ENCODE measurements around the gene SAPCD2.

Gene SAPCD2

GRCh38 chr9:137107312-137107921, 37.1 kb upstream of the SAPCD2 start:
- in situ Hi-C loops (cut with MboI; ENCODE audit: low sequenced_read_pairs), result no loop called here

- in situ Hi-C loops (cut with MboI; ENCODE audit: low sequenced_read_pairs), result no loop called here
These were observed 36.4 kb upstream of the SAPCD2 start for GRCh38 chr9:137106662-137107250.

- in situ Hi-C loops (cut with MboI; ENCODE audit: low sequenced_read_pairs), result no loop called here
These were observed 35.7 kb upstream of the SAPCD2 start for GRCh38 chr9:137105814-137106661.

- in situ Hi-C loops (cut with MboI; ENCODE audit: low sequenced_read_pairs), result no loop called here
These were observed 33.0 kb upstream of the SAPCD2 start for GRCh38 chr9:137103206-137103999.

- in situ Hi-C loops (cut with MboI; ENCODE audit: low sequenced_read_pairs), result no loop called here
These were observed 28.9 kb upstream of the SAPCD2 start for GRCh38 chr9:137099231-137099630.

- in situ Hi-C loops (cut with MboI; ENCODE audit: low sequenced_read_pairs), result no loop called here
These were observed 27.6 kb upstream of the SAPCD2 start for GRCh38 chr9:137097761-137098462.

- in situ Hi-C loops (cut with MboI; ENCODE audit: low sequenced_read_pairs), result no loop called here
These were observed 26.6 kb upstream of the SAPCD2 start for GRCh38 chr9:137096785-137097546.

- in situ Hi-C loops (cut with MboI; ENCODE audit: low sequenced_read_pairs), result no loop called here
These were observed 25.5 kb upstream of the SAPCD2 start for GRCh38 chr9:137095664-137096517.

GRCh38 chr9:137089232-137089947, 19.0 kb upstream of the SAPCD2 start:
- in situ Hi-C loops (cut with MboI; ENCODE audit: low sequenced_read_pairs), result no loop called here

- in situ Hi-C loops (cut with MboI; ENCODE audit: low sequenced_read_pairs), result no loop called here
These were observed 17.8 kb upstream of the SAPCD2 start for GRCh38 chr9:137088121-137088520.

- in situ Hi-C loops (cut with MboI; ENCODE audit: low sequenced_read_pairs), result no loop called here
These were observed 17.1 kb upstream of the SAPCD2 start for GRCh38 chr9:137087409-137087925.

- in situ Hi-C loops (cut with MboI; ENCODE audit: low sequenced_read_pairs), result no loop called here
These were observed 16.4 kb upstream of the SAPCD2 start, which contains the start of gene MAN1B1 for GRCh38 chr9:137086531-137087408. Gene MAN1B1 (plus strand): TSS chr9:137086985. CDS start chr9:137087000, 15 bp downstream.

GRCh38 chr9:137085920-137086530, 15.7 kb upstream of the SAPCD2 start:
- in situ Hi-C loops (cut with MboI; ENCODE audit: low sequenced_read_pairs), result no loop called here

- in situ Hi-C loops (cut with MboI; ENCODE audit: low sequenced_read_pairs), result no loop called here
These were observed 14.2 kb upstream of the SAPCD2 start for GRCh38 chr9:137084526-137084925.

GRCh38 chr9:137083394-137084004, 13.1 kb upstream of the SAPCD2 start:
- in situ Hi-C loops (cut with MboI; ENCODE audit: low sequenced_read_pairs), result no loop called here

GRCh38 chr9:137082925-137083290, 12.6 kb upstream of the SAPCD2 start:
- in situ Hi-C loops (cut with MboI; ENCODE audit: low sequenced_read_pairs), result no loop called here
